ENCODE measurements around the gene SYP.
A peak's percentile ranks its signal among the peaks of the same experiment; 100 is the strongest.
"Not testable (repeated sequence)": the region's sequence is repeated elsewhere in the genome, so short reads cannot be mapped to it uniquely, and the experiment has no call there.

SYP gene

DNA sequence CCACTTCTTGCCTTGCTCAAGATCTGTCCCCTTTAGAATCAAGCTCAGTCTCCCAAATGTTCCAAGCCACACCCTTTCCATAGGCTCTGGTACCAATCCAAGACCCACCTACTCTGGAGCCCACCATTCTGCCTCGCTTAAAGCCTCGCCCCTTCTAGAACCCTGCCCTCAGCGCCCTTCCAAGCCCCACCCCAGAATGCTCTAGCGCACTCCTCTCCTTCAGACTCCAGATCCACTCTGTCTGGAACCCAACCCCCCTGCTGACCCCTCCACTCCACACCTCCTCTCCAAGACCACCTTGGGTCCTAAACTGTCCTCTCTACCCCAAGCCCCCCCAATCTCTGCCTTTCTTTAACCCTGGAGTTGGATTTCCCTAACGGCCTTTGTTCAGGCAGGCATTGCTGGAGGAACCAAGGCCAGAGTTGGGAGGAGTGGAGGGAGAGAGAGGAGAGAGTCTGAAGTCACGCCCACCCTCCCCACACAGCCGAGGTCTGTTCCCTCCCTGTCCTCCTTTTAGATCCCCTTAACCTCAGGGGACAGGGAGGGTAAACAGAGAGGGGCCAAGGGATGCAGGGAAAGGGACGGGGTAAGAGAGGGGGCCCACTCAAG is 11.4 kb downstream of the SYP start:
- DNase-seq = no peak

GRCh38 chrX:49187526-49187925 is 12.5 kb downstream of the SYP start:
- no peak for DNase-seq

GRCh38 chrX:49187028-49187394 is 13.0 kb downstream of the SYP start:
- DNase-seq = no peak

DNA sequence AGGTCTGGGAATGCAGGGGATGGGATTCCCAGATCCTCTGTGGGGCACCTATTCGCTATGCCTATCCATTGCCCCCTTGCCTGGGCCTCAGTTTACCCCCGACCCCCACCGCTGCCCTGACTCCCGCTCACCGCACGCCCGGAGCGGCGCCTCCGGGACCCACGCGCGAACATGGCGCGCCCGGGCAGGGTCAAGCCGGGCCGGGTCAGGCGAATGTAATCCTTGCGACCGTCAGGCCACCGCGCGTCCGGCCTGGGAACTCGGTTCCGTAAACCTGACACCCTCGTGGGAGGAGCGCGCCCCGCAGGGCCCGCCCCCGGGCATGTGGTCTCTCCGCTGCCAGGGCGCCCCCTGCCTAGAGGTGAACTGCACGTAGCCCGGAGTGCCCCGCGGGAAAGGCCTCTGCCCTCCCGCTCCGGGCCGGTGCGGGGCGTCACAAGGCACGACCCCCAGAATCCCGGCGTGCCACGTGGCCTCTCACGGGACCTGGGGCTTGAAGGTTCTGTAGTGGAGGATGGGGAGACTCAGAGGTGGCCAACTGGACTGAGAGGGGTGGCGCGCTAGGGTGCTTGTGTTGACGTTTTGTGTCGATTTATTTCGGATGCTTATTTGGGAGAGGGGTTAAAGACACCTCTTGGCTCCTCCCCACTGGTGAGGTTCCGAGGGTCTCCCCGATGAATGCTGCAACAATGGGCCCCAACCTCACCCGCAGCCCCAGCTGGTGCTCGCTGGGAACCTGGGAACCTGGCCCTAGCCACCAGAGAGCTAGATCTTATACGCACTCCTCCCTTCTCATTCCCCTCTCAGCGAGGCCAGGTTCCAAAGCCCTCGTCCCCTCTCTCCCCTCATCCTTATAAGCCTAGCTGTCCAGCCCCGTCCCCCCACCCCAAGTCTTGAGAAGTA is 13.6 kb downstream of the SYP start, which contains the start of gene PRICKLE3:
Gene PRICKLE3 (minus strand): TSS at position 249 of the 903 bp plus-strand sequence. CDS start 76 bp downstream, at position 173.
- DNase-seq = peak; percentile 71

GRCh38 chrX:49184294-49185281 is 15.4 kb downstream of the SYP start:
- DNase-seq = no peak

DNA sequence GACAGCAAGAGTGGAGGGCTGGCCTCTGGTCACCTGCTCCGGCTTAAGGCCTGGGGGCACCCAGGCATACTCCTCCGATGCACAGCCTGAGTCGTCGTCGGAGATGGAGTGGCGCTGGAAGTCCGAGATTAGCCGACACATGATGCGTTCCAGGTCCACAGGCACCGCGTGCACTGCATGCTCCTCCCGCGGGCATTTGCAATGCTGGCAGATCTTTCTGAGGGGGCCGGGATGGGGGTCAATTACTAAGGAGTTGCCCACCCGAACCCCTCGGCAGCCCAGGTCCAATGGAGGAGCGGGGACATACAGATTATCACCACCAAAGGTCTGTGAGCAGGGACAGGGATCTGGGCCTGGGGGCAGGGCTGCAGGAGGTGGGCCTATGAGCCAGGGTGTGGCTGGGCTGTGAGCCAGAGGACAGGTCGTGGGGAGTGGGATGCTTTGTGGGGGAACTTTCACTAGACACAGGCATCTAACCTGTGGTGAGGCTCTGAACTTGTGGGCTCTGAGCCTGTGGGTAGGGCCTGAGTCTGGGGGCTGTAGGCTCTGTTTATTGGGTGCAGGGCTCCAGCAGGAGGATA is 16.2 kb downstream of the SYP start:
- DNase-seq = no peak

DNA sequence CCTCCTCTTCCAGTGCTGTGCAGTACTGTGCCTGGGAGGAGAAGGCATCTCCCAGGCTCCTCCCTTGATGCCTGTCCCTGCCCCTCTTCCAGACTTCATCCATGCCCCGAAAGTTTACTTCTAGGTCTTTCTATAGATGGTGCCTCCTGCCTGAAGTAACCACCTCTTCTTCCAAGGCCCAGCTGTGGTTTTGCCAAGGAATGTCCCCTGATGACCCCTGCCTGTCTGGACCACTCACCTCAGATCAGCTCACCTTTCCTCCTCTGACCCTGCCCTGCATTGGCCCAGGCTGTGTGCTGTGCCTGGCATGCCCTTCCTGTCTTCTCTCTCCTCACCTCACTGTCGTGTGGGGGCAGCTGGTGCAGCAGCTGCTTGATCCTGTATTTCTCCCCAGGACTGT is 20.6 kb downstream of the SYP start:
- no peak for DNase-seq

DNA sequence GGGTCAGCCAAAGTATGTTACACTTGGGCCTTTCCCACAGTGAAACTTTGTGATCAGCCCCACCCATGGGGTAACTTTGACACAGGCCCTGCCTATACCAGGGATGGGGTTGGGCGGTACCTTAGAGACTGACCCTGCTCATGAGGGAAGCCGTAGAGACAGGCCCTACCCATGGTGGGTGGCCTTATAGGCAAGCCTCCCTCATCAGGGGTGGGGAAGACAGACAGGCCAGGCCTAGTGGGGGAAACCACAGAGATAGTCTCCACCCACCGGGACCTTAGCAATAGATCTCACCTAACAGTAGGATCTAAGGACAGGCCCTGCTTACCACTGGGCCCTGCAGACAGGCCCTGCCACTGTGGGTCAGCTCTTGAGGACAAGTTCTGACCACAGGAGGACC is 21.5 kb downstream of the SYP start:
- DNase-seq = no peak

GRCh38 chrX:49177873-49178480 is 22.0 kb downstream of the SYP start:
- no peak for DNase-seq

DNA sequence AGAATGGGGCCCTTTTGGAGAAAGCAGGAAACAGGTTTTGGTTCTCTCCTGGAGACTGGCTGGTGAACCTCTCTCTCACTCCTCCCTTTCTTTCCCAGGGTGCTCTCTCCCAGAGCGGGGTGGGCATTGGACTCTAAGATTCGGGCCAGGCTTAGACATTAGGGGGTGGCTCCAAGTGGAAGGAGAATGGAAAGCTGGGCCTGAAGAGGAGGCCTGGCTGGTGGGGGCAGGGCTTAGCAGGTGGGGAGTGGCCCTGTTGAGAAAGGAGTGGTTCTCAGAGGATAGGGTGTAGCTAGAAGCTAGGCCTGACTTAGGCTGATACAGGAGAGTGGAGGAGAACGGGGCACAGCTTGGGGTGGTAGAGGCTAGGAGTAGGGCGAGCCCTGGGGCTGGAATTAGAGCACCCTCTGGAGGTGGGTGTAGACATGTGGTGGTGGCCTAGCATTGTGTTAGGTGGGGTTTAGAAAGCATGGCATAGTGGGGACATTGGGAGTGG is 22.6 kb downstream of the SYP start:
- no peak for DNase-seq

GRCh38 chrX:49176421-49177326 is 23.3 kb downstream of the SYP start:
- peak; percentile 26 for DNase-seq

DNA sequence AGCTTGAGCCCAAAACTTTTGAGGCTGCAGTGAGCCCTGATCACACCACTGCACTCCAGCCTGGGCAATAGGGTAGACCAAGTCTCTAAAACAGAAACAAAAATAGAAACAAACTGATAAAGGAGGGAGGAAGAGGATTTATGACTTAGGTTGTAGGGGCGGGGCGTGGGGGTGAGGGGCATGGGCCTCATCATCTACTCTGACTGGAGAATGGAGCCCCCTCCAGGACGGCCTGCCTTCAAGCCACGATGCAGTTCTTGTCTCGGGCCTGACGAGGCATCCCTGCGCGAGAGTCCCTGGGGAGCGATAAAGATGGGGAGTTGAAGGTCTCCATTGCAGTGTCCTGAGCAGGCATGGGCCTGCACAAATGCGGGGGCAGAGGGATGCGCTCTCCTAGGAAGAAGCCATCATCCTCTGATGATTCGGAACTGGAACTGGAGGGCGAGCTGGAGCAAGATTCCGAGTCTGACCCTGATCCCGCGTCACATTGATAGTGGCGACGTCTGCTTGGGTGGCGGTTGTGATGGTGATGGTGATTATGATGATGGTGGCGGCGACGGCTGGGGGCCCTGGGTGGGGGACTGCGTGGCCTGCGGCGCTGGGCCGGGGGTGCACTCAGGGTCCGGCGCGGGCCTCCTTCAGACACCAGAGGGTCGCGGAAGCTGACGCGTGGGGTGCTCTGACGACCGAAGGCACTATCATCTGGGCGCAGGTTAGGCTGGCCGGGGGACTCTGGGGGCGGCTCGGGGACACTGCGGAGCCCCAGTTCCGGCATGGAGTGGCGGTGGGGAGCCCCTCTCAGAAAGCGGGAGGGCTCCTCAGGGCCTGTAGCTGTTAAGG is 24.3 kb downstream of the SYP start:
- no peak for DNase-seq

- DNase-seq = no peak
Measured at GRCh38 chrX:49174723-49175122, 25.3 kb downstream of the SYP start.

DNA sequence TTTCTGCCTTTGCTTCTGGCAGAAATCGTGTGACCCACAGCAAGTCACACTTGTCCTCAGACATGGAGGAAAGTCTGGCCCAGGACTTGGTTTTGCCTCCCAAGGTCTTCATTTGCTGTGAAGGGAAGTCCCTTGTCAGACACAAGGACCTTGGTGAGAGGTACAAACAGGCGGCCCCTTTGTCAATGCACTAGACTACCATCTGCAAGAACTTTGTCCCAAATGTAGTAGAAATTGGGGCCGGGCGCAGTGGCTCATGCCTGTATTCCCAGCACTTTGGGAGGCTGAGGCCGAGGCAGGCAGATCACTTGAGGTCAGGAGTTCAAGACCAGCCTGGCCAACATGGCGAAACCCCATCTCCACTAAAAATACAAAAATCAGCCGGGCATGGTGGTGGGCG is 26.4 kb downstream of the SYP start:
- not testable (repeated sequence) for DNase-seq

GRCh38 chrX:49172280-49172780 is 27.7 kb downstream of the SYP start:
- peak; percentile 35 for DNase-seq

- DNase-seq = peak; percentile 51
Measured at GRCh38 chrX:49171752-49172279, 28.2 kb downstream of the SYP start, which contains the start of gene PLP2. TSS of gene PLP2 (plus strand) at chrX:49171898. CDS start at chrX:49172001, 103 bp downstream.

DNA sequence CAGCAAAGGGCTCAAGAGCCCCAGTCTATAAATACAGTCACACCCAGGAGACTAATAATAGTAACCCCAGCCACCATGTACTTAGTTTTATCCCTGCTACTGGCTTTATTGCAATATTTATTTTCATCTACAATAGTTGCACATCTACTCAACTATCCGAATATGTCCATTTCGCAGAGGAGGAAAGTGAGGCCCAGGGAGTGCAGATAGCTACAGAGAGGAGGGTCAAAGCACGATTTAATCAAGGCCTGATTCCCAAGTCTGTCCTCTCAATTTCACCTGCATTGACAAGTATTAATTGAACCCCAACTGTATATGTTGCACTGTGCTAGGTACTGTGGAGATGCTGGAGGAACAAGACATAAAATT is 32.3 kb downstream of the SYP start:
- no peak for DNase-seq

DNA sequence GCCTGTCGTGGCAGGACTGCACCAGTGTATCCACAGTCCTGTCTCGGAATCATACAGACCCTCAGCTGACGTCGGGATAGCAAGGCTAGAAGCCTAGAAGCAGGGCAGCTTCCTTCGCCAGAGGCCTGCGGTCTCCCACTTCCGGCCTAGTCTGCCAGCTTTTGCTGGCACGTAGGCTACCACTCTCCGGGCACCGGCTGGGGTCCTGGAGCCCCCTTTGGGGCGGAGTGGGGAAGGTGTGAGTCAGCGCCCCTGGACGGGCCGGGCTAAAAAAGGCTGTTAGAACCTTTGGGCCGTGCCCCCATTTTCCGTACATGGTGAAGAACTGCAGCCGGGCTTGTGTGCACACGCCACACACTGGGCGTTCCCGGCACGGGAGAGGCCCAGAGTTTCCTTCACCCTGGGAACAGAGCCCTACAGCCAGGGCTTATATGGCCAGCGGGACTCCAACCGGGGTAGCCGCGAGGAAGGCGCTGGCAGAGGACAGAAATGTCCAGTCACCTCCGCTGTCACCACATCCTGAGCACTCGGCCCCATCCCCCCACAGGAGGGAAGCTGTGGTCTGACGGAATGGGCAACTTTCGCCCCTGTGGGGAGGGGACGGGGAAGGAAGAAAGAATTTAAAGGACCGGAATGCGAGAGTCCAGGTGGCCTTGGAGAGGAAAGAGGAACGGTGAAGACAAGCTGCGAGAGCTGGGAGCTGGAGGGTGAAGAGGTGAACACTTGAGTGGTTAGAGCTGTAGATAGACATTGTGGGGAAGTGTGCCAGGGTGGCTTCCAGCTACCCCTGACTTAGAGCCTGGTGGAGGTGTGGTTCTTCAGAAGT is 32.9 kb downstream of the SYP start:
- peak; percentile 49 for DNase-seq
